ENCODE data around the gene RRAD. TPM values are rescaled to one million over a fixed set of nuclear protein-coding genes. Genes with fewer than 3 reads are reported as not detected.

Gene RRAD
- total RNA-seq, 6 experiments from 2014 or later = 0.51 to 7.7 (median 3.0) TPM; not detected in 1

GRCh38 chr16:66904846-66905632 is 20.3 kb downstream of the RRAD start:
- TF ChIP-seq, protein P1, sequence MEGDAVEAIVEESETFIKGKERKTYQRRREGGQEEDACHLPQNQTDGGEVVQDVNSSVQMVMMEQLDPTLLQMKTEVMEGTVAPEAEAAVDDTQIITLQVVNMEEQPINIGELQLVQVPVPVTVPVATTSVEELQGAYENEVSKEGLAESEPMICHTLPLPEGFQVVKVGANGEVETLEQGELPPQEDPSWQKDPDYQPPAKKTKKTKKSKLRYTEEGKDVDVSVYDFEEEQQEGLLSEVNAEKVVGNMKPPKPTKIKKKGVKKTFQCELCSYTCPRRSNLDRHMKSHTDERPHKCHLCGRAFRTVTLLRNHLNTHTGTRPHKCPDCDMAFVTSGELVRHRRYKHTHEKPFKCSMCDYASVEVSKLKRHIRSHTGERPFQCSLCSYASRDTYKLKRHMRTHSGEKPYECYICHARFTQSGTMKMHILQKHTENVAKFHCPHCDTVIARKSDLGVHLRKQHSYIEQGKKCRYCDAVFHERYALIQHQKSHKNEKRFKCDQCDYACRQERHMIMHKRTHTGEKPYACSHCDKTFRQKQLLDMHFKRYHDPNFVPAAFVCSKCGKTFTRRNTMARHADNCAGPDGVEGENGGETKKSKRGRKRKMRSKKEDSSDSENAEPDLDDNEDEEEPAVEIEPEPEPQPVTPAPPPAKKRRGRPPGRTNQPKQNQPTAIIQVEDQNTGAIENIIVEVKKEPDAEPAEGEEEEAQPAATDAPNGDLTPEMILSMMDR (IDR thresholded peaks at IDR 0.05) = no peak
- no peak for TF ChIP-seq POLR2A (IDR thresholded peaks at IDR 0.05)
- no peak overlapping the region for H3K27ac ChIP-seq
- no peaks in the 10 kb centered on the region for H3K27me3 ChIP-seq
- 55% methylated on average over 7 of the region's 16 CpGs for WGBS (ENCODE audit: insufficient coverage, low coverage, low lambda C conversion rate, missing lambda C conversion rate)
- no peaks in the 10 kb centered on the region for H3K9me3 ChIP-seq
- ATAC-seq = no peak
- H3K4me1 ChIP-seq = peaks cover 0 to 6% (median 3%) of the 10 kb centered on the region in 4 donors
- DNase-seq = peak in 2 of 3 donors; percentile 14 to 30
- intact Hi-C loops (cut with DNase I) = no loop called here
- no peak overlapping the region for H3K4me3 ChIP-seq
- no peaks in the 10 kb centered on the region for H3K36me3 ChIP-seq

GRCh38 chr16:66904428-66904845 is 20.9 kb downstream of the RRAD start:
- TF ChIP-seq POLR2A (IDR thresholded peaks at IDR 0.05) = no peak
- TF ChIP-seq, protein P1 (IDR thresholded peaks at IDR 0.05) = no peak
- WGBS (ENCODE audit: insufficient coverage, low coverage, low lambda C conversion rate, missing lambda C conversion rate) = 80% methylated on average over 2 of the region's 13 CpGs
- Histone ChIP-seq H3K4me3 (no peak overlapping the region), H3K4me1 (peaks cover 0 to 12% (median 6%) of the 10 kb centered on the region in 4 donors), H3K9me3 (no peaks in the 10 kb centered on the region), H3K27me3 (no peaks in the 10 kb centered on the region), H3K27ac (no peak overlapping the region), H3K36me3 (no peaks in the 10 kb centered on the region)
- ATAC-seq (no peak), DNase-seq (peak in 2 of 3 donors; percentile 10 to 46)
- intact Hi-C loops (cut with DNase I) = no loop called here

- no peaks in the 10 kb centered on the region for H3K27me3 ChIP-seq
- no peak overlapping the region for H3K27ac ChIP-seq
- no peaks in the 10 kb centered on the region for H3K36me3 ChIP-seq
- DNase-seq = peak in 2 of 3 donors; percentile 19 to 48
- no peaks in the 10 kb centered on the region for H3K9me3 ChIP-seq
- intact Hi-C loops (cut with DNase I) = no loop called here
- no peak for ATAC-seq
- H3K4me1 ChIP-seq = peaks cover 0 to 19% (median 8%) of the 10 kb centered on the region in 4 donors
- no peak overlapping the region for H3K4me3 ChIP-seq
- TF ChIP-seq, protein P1 (IDR thresholded peaks at IDR 0.05) = no peak
- no peak for TF ChIP-seq POLR2A (IDR thresholded peaks at IDR 0.05)
- no CpG with 5 or more reads among the region's 11 CpGs for WGBS (ENCODE audit: insufficient coverage, low coverage, low lambda C conversion rate, missing lambda C conversion rate)
Measured at GRCh38 chr16:66903544-66904427, 21.5 kb downstream of the RRAD start.

DNA sequence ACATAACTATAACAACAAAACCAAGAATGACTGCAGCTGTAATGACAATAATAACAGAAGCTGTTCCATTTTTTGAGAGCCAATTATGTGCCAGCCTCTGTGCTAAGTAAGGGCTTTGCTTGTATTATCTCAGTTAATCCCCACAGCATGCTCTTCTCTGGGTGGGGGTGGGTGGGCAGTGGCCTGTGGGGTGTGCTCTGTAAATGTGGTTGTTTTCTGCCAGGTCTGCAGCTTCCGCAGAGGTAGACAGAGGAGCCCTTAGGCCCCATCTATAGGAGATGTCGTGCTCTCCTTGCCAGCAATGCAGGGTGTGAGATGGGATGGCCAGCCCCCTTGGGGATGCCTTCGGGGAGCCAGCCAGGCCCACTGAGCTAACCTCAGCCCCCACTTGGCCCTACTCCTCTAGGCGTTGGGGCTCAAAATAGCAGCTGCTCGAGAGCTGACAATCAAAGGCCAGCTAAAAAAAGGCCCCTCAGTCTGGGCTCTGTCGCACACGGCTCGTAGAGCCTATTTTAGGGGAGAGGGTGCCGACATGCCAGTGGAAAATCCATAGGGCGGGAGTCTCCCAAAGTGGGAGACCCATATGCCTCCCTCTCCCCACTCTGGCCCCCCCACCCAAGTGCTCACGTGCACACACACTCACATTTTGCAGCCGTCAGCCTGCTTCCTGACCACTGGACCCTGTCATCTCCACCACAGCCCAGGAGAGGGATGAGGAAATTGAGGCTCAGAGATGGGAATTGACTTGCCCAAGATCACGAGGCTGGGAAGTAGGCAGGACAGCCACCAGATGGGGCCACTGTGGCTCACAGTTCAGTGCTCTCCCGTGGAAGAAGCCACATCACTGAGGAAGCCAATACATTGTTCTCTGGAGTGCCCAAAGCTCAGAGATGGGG is 22.4 kb downstream of the RRAD start:
- no peak overlapping the region for H3K27ac ChIP-seq
- H3K4me1 ChIP-seq = peaks cover 0 to 19% (median 8%) of the 10 kb centered on the region in 4 donors
- ATAC-seq = no peak
- DNase-seq = peak in 2 of 3 donors; percentile 14 to 26
- H3K9me3 ChIP-seq = no peaks in the 10 kb centered on the region
- H3K27me3 ChIP-seq = no peaks in the 10 kb centered on the region
- TF ChIP-seq, protein P1 (IDR thresholded peaks at IDR 0.05) = no peak
- no peak for TF ChIP-seq POLR2A (IDR thresholded peaks at IDR 0.05)
- H3K36me3 ChIP-seq = no peaks in the 10 kb centered on the region
- WGBS (ENCODE audit: insufficient coverage, low coverage, low lambda C conversion rate, missing lambda C conversion rate) = 100% methylated on average over 1 of the region's 14 CpGs
- intact Hi-C loops (cut with DNase I) = no loop called here
- H3K4me3 ChIP-seq = no peak overlapping the region
